ENCODE data around the gene MTA3.
A peak's percentile ranks its signal among the peaks of the same experiment; 100 is the strongest.

The MTA3 gene

DNA sequence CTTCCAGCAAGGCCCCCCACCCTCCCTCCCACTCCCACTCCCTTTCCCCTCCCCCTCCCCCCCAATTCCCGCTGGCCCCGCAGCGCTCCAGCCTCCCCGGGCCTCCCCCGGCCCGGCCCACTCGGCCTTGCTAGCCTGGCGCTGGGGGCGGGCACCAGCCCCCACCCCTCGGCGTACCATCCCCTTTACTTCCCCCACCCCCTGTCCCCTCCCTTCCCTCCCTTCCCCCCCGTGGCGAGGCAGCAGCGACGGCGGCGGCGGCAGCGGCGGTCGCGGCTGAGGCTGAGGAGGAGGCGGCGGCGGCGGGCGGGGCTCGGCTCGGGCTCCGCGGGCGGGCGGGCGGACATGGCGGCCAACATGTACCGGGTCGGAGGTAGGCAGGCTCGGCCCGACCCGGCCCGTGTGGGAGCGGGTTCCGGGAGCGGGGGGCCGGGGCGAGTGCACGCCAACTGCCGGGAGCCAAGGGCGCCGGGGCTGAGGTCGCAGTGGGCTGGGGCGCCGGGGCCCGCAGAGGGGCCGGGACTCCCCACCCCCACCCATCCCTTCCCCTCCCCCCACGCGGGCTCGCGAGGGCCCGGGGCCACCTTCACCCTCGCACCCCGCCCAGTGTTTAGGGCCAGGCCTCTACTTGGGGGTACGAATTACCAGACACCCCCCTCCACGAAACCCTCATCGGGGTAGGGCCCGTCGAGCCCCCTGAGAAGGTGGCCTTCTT is at the start of gene MTA3:
Gene MTA3 (plus strand): TSS at position 232 of the 715 bp plus-strand sequence. CDS start 114 bp downstream, at position 346.
- Mint-ChIP-seq H3K27me3 (peaks cover 12% of the 10 kb centered on the region), H3K36me3 (peaks cover 15% of the 10 kb centered on the region)

DNA sequence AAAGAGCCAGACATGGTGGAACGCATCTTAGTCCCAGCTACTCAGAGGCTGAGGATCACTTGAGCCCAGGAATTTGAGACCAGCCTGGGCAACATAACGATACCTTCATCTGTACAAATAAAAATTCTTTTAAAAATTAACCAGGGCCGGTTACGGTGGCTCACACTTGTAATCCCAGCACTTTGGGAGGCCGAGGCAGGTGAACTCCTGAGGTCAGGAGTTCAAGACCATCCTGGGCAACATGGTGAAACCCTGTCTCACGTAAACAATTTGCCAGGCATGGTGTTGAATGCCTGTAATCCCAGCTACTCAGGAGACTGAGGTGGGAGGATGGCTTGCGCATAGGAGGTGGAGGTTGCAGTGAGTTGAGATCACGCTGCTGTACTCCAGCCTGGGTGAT is 48.8 kb upstream of the MTA3 start:
- Mint-ChIP-seq H3K9me3 (no peaks in the 10 kb centered on the region), H3K36me3 (no peaks in the 10 kb centered on the region), H3K27ac (no peak overlapping the region), H3K4me1 (peaks cover 12% of the 10 kb centered on the region), H3K4me3 (no peak overlapping the region), H3K27me3 (peaks cover 6% of the 10 kb centered on the region)
- DNase-seq, result no peak
- CTCF ChIA-PET, result no interaction called here

More for the DNA sequence above, at the start of gene MTA3:
- peak within 1 kb of the TSS; percentile 93 for H3K27ac Mint-ChIP-seq
- peaks cover 32% of the 10 kb centered on the region for H3K4me1 Mint-ChIP-seq
- DNase-seq, result peak; percentile 78
- CTCF ChIA-PET, result interaction anchor here (1.2 to 1.4 kb wide), 2 partner anchors 24 to 94 kb away, joined by 3 to 4 read pairs; no protein-coding TSS in a partner anchor
- peak within 1 kb of the TSS; percentile 99 for H3K4me3 Mint-ChIP-seq
- no peaks in the 10 kb centered on the region for H3K9me3 Mint-ChIP-seq

GRCh38 chr2:42522035-42522434 is 46.4 kb upstream of the MTA3 start:
- H3K36me3 Mint-ChIP-seq, result no peaks in the 10 kb centered on the region
- peaks cover 12% of the 10 kb centered on the region for H3K4me1 Mint-ChIP-seq
- CTCF ChIA-PET, result no interaction called here
- no peak overlapping the region for H3K4me3 Mint-ChIP-seq
- peaks cover 6% of the 10 kb centered on the region for H3K27me3 Mint-ChIP-seq
- H3K9me3 Mint-ChIP-seq, result no peaks in the 10 kb centered on the region
- DNase-seq, result no peak
- H3K27ac Mint-ChIP-seq, result no peak overlapping the region

GRCh38 chr2:42523341-42523740 is 45.1 kb upstream of the MTA3 start:
- Mint-ChIP-seq H3K4me1 (peaks cover 12% of the 10 kb centered on the region), H3K4me3 (no peak overlapping the region), H3K27me3 (peaks cover 6% of the 10 kb centered on the region), H3K27ac (no peak overlapping the region), H3K36me3 (no peaks in the 10 kb centered on the region), H3K9me3 (no peaks in the 10 kb centered on the region)
- CTCF ChIA-PET, result no interaction called here
- peak; percentile 25 for DNase-seq

GRCh38 chr2:42532397-42532796 is 36.0 kb upstream of the MTA3 start:
- Mint-ChIP-seq H3K9me3 (no peaks in the 10 kb centered on the region), H3K4me1 (no peaks in the 10 kb centered on the region), H3K36me3 (no peaks in the 10 kb centered on the region), H3K4me3 (no peak overlapping the region), H3K27me3 (no peaks in the 10 kb centered on the region), H3K27ac (no peak overlapping the region)
- DNase-seq, result no peak
- CTCF ChIA-PET, result no interaction called here

DNA sequence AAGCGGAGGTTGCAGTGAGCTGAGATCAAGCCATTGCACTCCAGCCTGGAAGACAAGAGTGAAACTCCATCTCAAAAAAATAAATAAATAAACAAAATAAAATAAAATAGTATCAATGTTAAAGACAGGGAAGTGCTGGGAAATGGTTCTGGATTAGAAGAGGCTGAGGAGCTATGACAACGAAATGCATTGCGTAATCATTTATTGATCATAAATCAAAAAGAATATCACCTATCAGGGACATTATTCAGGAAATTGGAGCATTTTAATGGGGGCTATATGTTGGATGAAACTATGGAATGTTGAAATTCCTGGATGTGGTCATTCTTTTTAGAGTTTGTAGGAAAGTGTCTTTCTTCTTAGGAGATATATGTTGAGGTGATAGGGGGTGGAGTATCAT is 30.9 kb upstream of the MTA3 start:
- no peaks in the 10 kb centered on the region for H3K27me3 Mint-ChIP-seq
- no peak overlapping the region for H3K4me3 Mint-ChIP-seq
- no peaks in the 10 kb centered on the region for H3K4me1 Mint-ChIP-seq
- H3K9me3 Mint-ChIP-seq, result peaks cover 3% of the 10 kb centered on the region
- H3K27ac Mint-ChIP-seq, result peak overlapping the region; percentile 55
- H3K36me3 Mint-ChIP-seq, result no peaks in the 10 kb centered on the region
- CTCF ChIA-PET, result interaction anchor here (0.6 to 1.0 kb wide), 2 partner anchors 28 to 118 kb away, joined by 3 read pairs; no protein-coding TSS in a partner anchor
- no peak for DNase-seq

DNA sequence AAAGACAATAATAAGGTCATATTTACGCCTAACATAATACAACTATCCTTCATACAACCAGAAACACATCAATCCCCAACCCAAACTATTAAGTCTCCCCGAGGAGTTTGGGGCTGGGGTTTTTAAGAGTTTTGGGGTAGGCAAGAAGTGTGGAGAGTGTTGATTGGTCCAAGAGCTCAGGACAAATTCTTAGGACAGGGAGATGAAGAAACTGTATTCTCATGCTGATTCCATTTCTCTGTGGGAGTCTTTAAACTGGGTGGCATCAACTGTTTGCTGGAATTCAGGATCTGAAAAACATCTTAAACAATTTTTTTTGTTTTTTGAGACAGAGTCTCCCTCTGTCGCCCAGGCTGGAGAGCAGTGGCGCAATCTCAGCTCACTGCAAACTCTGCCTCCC is 25.6 kb upstream of the MTA3 start:
- peaks cover 3% of the 10 kb centered on the region for H3K9me3 Mint-ChIP-seq
- H3K27ac Mint-ChIP-seq, result no peak overlapping the region
- H3K27me3 Mint-ChIP-seq, result no peaks in the 10 kb centered on the region
- H3K4me1 Mint-ChIP-seq, result no peaks in the 10 kb centered on the region
- H3K4me3 Mint-ChIP-seq, result no peak overlapping the region
- no peaks in the 10 kb centered on the region for H3K36me3 Mint-ChIP-seq
- CTCF ChIA-PET, result no interaction called here
- DNase-seq, result no peak

GRCh38 chr2:42545023-42545721 is 23.3 kb upstream of the MTA3 start:
- H3K27me3 Mint-ChIP-seq, result no peaks in the 10 kb centered on the region

GRCh38 chr2:42545841-42546390 is 22.5 kb upstream of the MTA3 start:
- H3K27me3 Mint-ChIP-seq, result no peaks in the 10 kb centered on the region
- H3K9me3 Mint-ChIP-seq, result no peaks in the 10 kb centered on the region
- no peak overlapping the region for H3K4me3 Mint-ChIP-seq
- CTCF ChIA-PET, result no interaction called here
- no peaks in the 10 kb centered on the region for H3K36me3 Mint-ChIP-seq
- H3K27ac Mint-ChIP-seq, result no peak overlapping the region
- no peaks in the 10 kb centered on the region for H3K4me1 Mint-ChIP-seq
- DNase-seq, result no peak

More at GRCh38 chr2:42545023-42545721, 23.3 kb upstream of the MTA3 start:
- Mint-ChIP-seq H3K4me1 (no peaks in the 10 kb centered on the region), H3K4me3 (no peak overlapping the region), H3K36me3 (no peaks in the 10 kb centered on the region), H3K9me3 (no peaks in the 10 kb centered on the region), H3K27ac (no peak overlapping the region)
- no peak for DNase-seq
- CTCF ChIA-PET, result no interaction called here

- no peak overlapping the region for H3K4me3 Mint-ChIP-seq
- CTCF ChIA-PET, result interaction anchor here (0.6 kb wide), 1 partner anchor 72 kb away, joined by 3 read pairs; no protein-coding TSS in a partner anchor
- DNase-seq, result no peak
- no peaks in the 10 kb centered on the region for H3K9me3 Mint-ChIP-seq
- H3K4me1 Mint-ChIP-seq, result no peaks in the 10 kb centered on the region
- no peaks in the 10 kb centered on the region for H3K27me3 Mint-ChIP-seq
- no peaks in the 10 kb centered on the region for H3K36me3 Mint-ChIP-seq
- H3K27ac Mint-ChIP-seq, result no peak overlapping the region
Measured at GRCh38 chr2:42547014-42547413, 21.4 kb upstream of the MTA3 start.

DNA sequence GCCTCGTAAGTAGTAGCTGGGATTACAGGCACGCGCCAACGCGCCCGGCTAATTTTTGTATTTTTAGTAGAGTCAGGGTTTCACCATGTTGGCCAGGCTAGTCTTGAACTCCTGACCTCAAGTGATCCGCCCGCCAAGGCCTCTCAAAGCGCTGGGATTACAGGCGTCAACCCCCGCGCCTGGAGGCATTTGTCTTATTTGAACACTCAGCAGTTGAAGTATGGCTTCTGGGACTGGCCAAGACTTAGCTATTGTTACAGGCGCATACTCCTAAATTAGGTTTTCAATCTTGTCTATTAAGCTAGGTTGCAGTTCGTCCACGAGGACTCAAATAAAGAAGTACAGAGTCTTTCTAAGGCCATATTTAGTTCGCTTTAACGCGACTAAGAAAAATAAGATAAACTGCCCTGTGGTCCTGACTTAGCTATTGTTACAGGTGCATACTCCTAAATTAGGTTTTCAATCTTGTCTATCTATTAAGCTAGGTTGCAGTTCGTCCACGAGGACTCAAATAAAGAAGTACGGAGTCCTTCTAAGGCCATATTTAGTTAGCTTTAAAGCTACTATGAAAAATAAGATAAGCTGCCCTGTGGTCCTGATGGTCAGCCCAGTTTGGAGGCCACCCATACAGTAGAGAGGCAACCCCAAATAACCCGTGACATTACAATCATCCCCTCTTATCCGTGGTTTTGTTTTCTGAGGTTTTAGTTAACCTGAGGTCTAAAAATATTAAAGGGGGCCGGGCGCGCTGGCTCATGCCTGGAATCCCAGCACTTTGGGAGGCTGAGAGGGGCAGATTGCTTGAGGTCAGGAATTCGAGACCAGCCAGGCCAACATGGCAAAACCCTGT is 20.8 kb upstream of the MTA3 start:
- Mint-ChIP-seq H3K4me3 (no peak overlapping the region), H3K4me1 (no peaks in the 10 kb centered on the region), H3K27me3 (no peaks in the 10 kb centered on the region), H3K36me3 (no peaks in the 10 kb centered on the region), H3K27ac (no peak overlapping the region), H3K9me3 (no peaks in the 10 kb centered on the region)
- CTCF ChIA-PET, result no interaction called here
- no peak for DNase-seq

DNA sequence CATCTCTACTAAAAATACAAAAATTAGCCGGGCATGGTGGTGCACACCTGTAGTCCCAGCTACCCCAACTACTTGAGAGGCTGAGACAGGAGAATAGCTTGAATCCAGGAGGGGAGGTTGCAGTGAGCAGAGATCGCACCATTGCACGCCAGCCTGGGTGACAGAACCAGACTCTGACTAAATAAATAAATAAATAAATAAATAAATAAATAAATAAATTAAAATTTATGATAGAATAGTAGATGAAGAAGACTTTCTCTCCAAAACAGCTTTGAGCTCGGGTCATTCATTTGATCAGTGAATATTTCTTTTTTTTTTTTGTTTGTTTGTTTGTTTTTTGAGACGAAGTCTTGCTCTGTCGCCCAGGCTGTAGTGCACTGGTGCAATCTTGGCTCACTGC is 17.6 kb upstream of the MTA3 start:
- Mint-ChIP-seq H3K4me3 (no peak overlapping the region), H3K27ac (no peak overlapping the region), H3K9me3 (no peaks in the 10 kb centered on the region), H3K4me1 (no peaks in the 10 kb centered on the region), H3K36me3 (no peaks in the 10 kb centered on the region), H3K27me3 (no peaks in the 10 kb centered on the region)
- CTCF ChIA-PET, result no interaction called here
- no peak for DNase-seq

- CTCF ChIA-PET, result no interaction called here
- Mint-ChIP-seq H3K27ac (no peak overlapping the region), H3K27me3 (peaks cover 9% of the 10 kb centered on the region), H3K4me1 (no peaks in the 10 kb centered on the region), H3K9me3 (no peaks in the 10 kb centered on the region), H3K36me3 (no peaks in the 10 kb centered on the region), H3K4me3 (no peak overlapping the region)
- no peak for DNase-seq
Measured at GRCh38 chr2:42554392-42554791, 14.0 kb upstream of the MTA3 start.

DNA sequence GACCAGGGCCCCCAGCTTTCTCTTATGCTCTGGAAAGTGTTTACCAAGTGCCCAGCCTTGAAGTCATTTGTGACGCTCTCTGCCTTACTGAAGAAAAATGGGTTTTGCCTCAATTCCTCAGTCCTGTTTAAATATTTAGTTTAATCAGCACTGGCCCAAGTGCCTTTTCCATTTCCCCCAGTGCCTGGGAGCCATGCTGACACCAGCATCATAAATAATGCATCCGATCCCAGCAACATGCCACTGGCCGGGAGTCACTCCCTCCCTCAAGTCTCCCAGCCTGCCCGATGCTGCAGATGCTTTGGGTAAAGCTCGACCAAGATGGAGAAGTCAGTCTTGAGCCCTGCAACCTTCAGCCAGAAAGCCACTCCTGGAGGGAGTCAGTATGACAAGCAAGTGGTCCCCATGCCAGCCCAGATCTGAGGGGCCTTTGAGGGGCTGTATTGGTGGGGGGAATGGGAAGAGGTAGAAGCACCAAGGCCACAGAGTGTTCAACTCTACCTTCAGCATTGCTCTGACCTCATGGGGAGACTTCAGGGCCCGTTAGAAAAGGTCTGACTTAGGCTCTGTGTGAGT is 12.0 kb upstream of the MTA3 start:
- H3K36me3 Mint-ChIP-seq, result no peaks in the 10 kb centered on the region
- CTCF ChIA-PET, result no interaction called here
- H3K27me3 Mint-ChIP-seq, result peaks cover 9% of the 10 kb centered on the region
- H3K27ac Mint-ChIP-seq, result no peak overlapping the region
- no peak overlapping the region for H3K4me3 Mint-ChIP-seq
- H3K9me3 Mint-ChIP-seq, result no peaks in the 10 kb centered on the region
- H3K4me1 Mint-ChIP-seq, result no peaks in the 10 kb centered on the region
- DNase-seq, result no peak

Measured in activated naive CD4-positive, alpha-beta T cell treated with anti-CD3 and anti-CD28 coated beads, Interleukin-2, amount 10 ng/mL, durations not matched to agents 7 days and 5 days (primary cell).